Fibroblast of gingiva (primary cell): ENCODE measurements around the gene SYNDIG1L.

Experiments used
- DNase-seq: peaks from one replicate; pipeline ENCODE4 v3.0.0-alpha.2; 2011; ENCODE audit warnings: low read depth

The SYNDIG1L gene

DNA sequence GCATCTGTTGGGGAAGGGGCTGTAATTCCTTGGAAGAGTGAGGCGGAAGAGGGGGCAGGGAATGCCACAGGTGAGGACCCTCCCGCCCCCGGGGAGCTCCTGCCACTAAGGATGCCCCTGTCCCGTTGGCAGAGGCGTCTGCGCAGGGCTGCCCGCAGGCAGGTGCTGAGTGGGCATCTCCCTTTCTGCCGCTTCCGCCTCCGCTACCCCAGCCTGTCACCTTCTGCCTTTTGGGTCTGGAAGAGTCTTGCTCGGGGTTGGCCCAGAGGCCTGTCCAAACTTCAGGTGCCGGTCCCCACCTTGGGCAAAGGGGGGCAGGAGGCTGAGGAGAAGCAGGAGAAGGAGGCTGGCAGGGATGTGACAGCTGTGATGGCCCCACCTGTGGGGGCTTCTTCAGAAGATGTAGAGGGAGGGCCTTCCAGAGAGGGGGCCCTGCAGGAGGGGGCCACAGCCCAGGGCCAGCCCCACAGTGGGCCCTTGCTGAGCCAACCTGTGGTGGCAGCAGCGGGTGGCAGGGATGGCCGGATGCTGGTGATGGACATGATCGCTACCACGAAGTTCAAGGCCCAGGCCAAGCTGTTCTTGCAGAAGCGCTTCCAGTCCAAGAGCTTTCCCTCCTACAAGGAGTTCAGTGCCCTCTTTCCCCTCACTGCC, 67.7 kb downstream of the SYNDIG1L start:
- no peak for DNase-seq

DNA sequence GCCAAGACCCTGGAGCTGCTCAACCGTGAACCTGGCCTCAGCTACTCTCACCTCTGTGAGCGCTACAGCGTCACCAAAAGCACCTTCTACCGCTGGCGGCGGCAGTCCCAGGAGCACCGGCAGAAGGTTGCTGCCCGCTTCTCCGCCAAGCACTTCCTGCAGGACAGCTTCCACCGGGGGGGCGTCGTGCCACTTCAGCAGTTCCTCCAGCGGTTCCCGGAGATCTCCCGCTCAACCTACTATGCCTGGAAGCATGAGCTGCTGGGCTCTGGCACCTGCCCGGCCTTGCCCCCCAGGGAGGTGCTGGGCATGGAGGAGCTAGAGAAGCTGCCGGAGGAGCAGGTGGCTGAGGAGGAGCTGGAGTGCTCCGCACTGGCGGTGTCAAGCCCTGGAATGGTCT, 68.4 kb downstream of the SYNDIG1L start:
- DNase-seq: no peak

DNA sequence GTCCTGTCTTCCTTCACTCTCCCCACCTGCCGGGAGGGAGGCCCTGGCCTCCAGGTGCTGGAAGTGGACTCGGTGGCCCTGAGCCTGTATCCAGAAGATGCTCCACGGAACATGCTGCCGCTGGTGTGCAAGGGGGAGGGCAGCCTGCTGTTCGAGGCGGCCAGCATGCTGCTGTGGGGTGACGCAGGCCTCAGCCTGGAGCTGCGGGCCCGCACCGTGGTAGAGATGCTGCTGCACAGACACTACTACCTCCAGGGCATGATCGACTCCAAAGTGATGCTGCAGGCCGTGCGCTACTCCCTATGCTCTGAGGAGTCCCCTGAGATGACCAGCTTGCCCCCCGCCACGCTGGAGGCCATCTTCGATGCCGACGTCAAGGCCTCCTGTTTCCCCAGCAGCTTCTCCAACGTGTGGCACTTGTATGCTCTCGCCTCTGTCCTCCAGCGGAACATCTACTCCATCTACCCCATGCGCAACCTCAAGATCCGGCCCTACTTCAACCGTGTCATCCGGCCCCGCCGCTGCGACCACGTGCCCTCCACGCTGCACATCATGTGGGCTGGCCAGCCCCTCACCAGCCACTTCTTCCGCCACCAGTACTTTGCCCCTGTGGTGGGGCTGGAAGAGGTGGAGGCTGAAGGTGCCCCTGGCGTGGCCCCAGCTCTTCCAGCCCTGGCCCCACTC, 69.0 kb downstream of the SYNDIG1L start:
- no peak for DNase-seq
